ENCODE data around the gene SST.
"Not testable (repeated sequence)": the region's sequence is repeated elsewhere in the genome, so short reads cannot be mapped to it uniquely, and the experiment has no call there.

GRCh38 chr3:187645379-187645778, 24.8 kb downstream of the SST start:
- not testable (repeated sequence) for TF ChIP-seq POLR2A, CTCF (IDR thresholded peaks at IDR 0.05)

Data from esophagus squamous epithelium (tissue), 4 donors.